Stimulated activated CD8-positive, alpha-beta memory T cell treated with anti-CD3 and anti-CD28 coated beads, Interleukin-7, amount 100 ng/mL, for 24 hours (primary cell): Measurements from ENCODE around the gene SERPINE3.

Source experiments
- DNase-seq: peaks from one replicate; pipeline ENCODE4 v3.0.0-alpha.2; 2020; ENCODE audit warnings: low read depth

The SERPINE3 gene

GRCh38 chr13:51339354-51339753 lies at the start of gene SERPINE3:
Gene SERPINE3 (plus strand): TSS chr13:51339691. CDS start chr13:51341092, 1,401 bp downstream.
- DNase-seq = no peak

- no peak for DNase-seq
These were observed 48.1 kb upstream of the SERPINE3 start for GRCh38 chr13:51291341-51291740.

GRCh38 chr13:51292000-51292565 lies 47.4 kb upstream of the SERPINE3 start:
- DNase-seq = no peak

- no peak for DNase-seq
These were observed 41.9 kb upstream of the SERPINE3 start for GRCh38 chr13:51297556-51297955.

GRCh38 chr13:51298812-51299211 lies 40.7 kb upstream of the SERPINE3 start:
- DNase-seq = no peak

- no peak for DNase-seq
These were observed 36.4 kb upstream of the SERPINE3 start for GRCh38 chr13:51303063-51303552.

GRCh38 chr13:51303882-51304281 lies 35.6 kb upstream of the SERPINE3 start:
- no peak for DNase-seq

- no peak for DNase-seq
These were observed 34.1 kb upstream of the SERPINE3 start for GRCh38 chr13:51305271-51305967.

- DNase-seq = no peak
These were observed 30.7 kb upstream of the SERPINE3 start for GRCh38 chr13:51308781-51309180.

- DNase-seq = no peak
These were observed 28.3 kb upstream of the SERPINE3 start for GRCh38 chr13:51311231-51311630.

- no peak for DNase-seq
These were observed 27.5 kb upstream of the SERPINE3 start for GRCh38 chr13:51311957-51312520.

GRCh38 chr13:51313619-51314018 lies 25.9 kb upstream of the SERPINE3 start:
- no peak for DNase-seq

GRCh38 chr13:51317262-51317661 lies 22.2 kb upstream of the SERPINE3 start:
- DNase-seq = no peak

- DNase-seq = no peak
These were observed 21.5 kb upstream of the SERPINE3 start for GRCh38 chr13:51318015-51318414.

- DNase-seq = no peak
These were observed 20.6 kb upstream of the SERPINE3 start for GRCh38 chr13:51318876-51319275.

- DNase-seq = no peak
These were observed 17.7 kb upstream of the SERPINE3 start for GRCh38 chr13:51321836-51322235.

- no peak for DNase-seq
These were observed 16.7 kb upstream of the SERPINE3 start for GRCh38 chr13:51322826-51323225.

- no peak for DNase-seq
These were observed 15.5 kb upstream of the SERPINE3 start for GRCh38 chr13:51323824-51324511.

GRCh38 chr13:51324714-51325420 lies 14.6 kb upstream of the SERPINE3 start:
- DNase-seq = no peak

- no peak for DNase-seq
These were observed 13.7 kb upstream of the SERPINE3 start for GRCh38 chr13:51325837-51326236.

GRCh38 chr13:51326777-51327176 lies 12.7 kb upstream of the SERPINE3 start:
- DNase-seq = no peak

GRCh38 chr13:51327961-51328360 lies 11.5 kb upstream of the SERPINE3 start:
- DNase-seq = no peak
